ENCODE data around the gene PTPRR. TPM values are rescaled to one million over a fixed set of nuclear protein-coding genes. Genes with fewer than 3 reads are reported as not detected.

Gene PTPRR
- total RNA-seq, 1 donor from 2014 or later = 0.98 TPM

GRCh38 chr12:70670948-70671347, 249.6 kb downstream of the PTPRR start:
- no peaks in the 10 kb centered on the region for H3K27me3 ChIP-seq
- no peak overlapping the region for H3K4me3 ChIP-seq
- no peak for TF ChIP-seq POLR2A (IDR thresholded peaks at IDR 0.05)
- no peak for TF ChIP-seq POLR2AphosphoS5 (IDR thresholded peaks at IDR 0.05; ENCODE audit: insufficient read depth in 1 of 2, low read depth in 1 of 2)
- TF ChIP-seq CTCF (IDR thresholded peaks at IDR 0.05) = no peak
- no peak for DNase-seq (ENCODE audit: extremely low spot score in 2 of 2)
- H3K27ac ChIP-seq = no peak overlapping the region
- no peaks in the 10 kb centered on the region for H3K4me1 ChIP-seq
- no peaks in the 10 kb centered on the region for H3K36me3 ChIP-seq
- intact Hi-C loops (cut with DNase I) = no loop called here
- no peaks in the 10 kb centered on the region for H3K9me3 ChIP-seq

GRCh38 chr12:70667253-70667652, 253.3 kb downstream of the PTPRR start:
- Histone ChIP-seq H3K4me1 (no peaks in the 10 kb centered on the region), H3K36me3 (no peaks in the 10 kb centered on the region), H3K9me3 (no peaks in the 10 kb centered on the region), H3K27ac (no peak overlapping the region), H3K27me3 (no peaks in the 10 kb centered on the region), H3K4me3 (no peak overlapping the region)
- DNase-seq (ENCODE audit: extremely low spot score in 2 of 2) = no peak
- intact Hi-C loops (cut with DNase I) = no loop called here
- TF ChIP-seq CTCF (IDR thresholded peaks at IDR 0.05) (no peak), POLR2AphosphoS5 (IDR thresholded peaks at IDR 0.05; ENCODE audit: insufficient read depth in 1 of 2, low read depth in 1 of 2) (no peak), POLR2A (IDR thresholded peaks at IDR 0.05) (no peak)

GRCh38 chr12:70666364-70666763, 254.2 kb downstream of the PTPRR start:
- DNase-seq (ENCODE audit: extremely low spot score in 2 of 2) = no peak
- Histone ChIP-seq H3K27ac (no peak overlapping the region), H3K27me3 (no peaks in the 10 kb centered on the region), H3K4me1 (no peaks in the 10 kb centered on the region), H3K9me3 (no peaks in the 10 kb centered on the region), H3K4me3 (no peak overlapping the region), H3K36me3 (no peaks in the 10 kb centered on the region)
- intact Hi-C loops (cut with DNase I) = no loop called here
- no peak for TF ChIP-seq POLR2A (IDR thresholded peaks at IDR 0.05)
- TF ChIP-seq POLR2AphosphoS5 (IDR thresholded peaks at IDR 0.05; ENCODE audit: insufficient read depth in 1 of 2, low read depth in 1 of 2) = no peak
- TF ChIP-seq CTCF (IDR thresholded peaks at IDR 0.05) = no peak

- TF ChIP-seq POLR2A (IDR thresholded peaks at IDR 0.05) = no peak
- no peak for TF ChIP-seq POLR2AphosphoS5 (IDR thresholded peaks at IDR 0.05; ENCODE audit: insufficient read depth in 1 of 2, low read depth in 1 of 2)
- no peak for TF ChIP-seq CTCF (IDR thresholded peaks at IDR 0.05)
- intact Hi-C loops (cut with DNase I) = no loop called here
- Histone ChIP-seq H3K9me3 (no peaks in the 10 kb centered on the region), H3K4me3 (no peak overlapping the region), H3K4me1 (no peaks in the 10 kb centered on the region), H3K36me3 (no peaks in the 10 kb centered on the region), H3K27ac (no peak overlapping the region), H3K27me3 (no peaks in the 10 kb centered on the region)
- no peak for DNase-seq (ENCODE audit: extremely low spot score in 2 of 2)
These were observed 256.1 kb downstream of the PTPRR start for GRCh38 chr12:70664465-70664881.

- H3K9me3 ChIP-seq = no peaks in the 10 kb centered on the region
- H3K27ac ChIP-seq = no peak overlapping the region
- H3K27me3 ChIP-seq = no peaks in the 10 kb centered on the region
- no peak for DNase-seq (ENCODE audit: extremely low spot score in 2 of 2)
- TF ChIP-seq POLR2AphosphoS5 (IDR thresholded peaks at IDR 0.05; ENCODE audit: insufficient read depth in 1 of 2, low read depth in 1 of 2) = no peak
- no peak for TF ChIP-seq CTCF (IDR thresholded peaks at IDR 0.05)
- no peak for TF ChIP-seq POLR2A (IDR thresholded peaks at IDR 0.05)
- H3K36me3 ChIP-seq = no peaks in the 10 kb centered on the region
- H3K4me3 ChIP-seq = no peak overlapping the region
- intact Hi-C loops (cut with DNase I) = no loop called here
- no peaks in the 10 kb centered on the region for H3K4me1 ChIP-seq
These were observed 256.7 kb downstream of the PTPRR start for GRCh38 chr12:70663838-70664237.
